MM.1S (cell line): ENCODE results near the gene TMEM235.

ENCODE experiments used
- EZH2 ChIP-seq: fragments of 300-600 bp; sonication (generic); optimal IDR thresholded peaks from 2 replicates; pipeline ENCODE3; 2017; ENCODE audit warnings: low read depth, mild to moderate bottlenecking, antibody characterized with exemption, low read length, mixed read lengths
- EZH2phosphoT487 ChIP-seq: fragments of 300-600 bp; sonication (generic); IDR thresholded peaks from 2 replicates; pipeline ENCODE4 v1.6.1; 2018; ENCODE audit warnings: antibody characterized with exemption, low read length
- TF ChIP-seq, protein P1 (sequence below): fragments of 300-600 bp; sonication (generic); IDR thresholded peaks from 2 replicates; pipeline ENCODE4 v1.5.1; 2016; ENCODE audit warnings: antibody characterized with exemption, low read length, mixed read lengths

- TF ChIP-seq, protein P1, sequence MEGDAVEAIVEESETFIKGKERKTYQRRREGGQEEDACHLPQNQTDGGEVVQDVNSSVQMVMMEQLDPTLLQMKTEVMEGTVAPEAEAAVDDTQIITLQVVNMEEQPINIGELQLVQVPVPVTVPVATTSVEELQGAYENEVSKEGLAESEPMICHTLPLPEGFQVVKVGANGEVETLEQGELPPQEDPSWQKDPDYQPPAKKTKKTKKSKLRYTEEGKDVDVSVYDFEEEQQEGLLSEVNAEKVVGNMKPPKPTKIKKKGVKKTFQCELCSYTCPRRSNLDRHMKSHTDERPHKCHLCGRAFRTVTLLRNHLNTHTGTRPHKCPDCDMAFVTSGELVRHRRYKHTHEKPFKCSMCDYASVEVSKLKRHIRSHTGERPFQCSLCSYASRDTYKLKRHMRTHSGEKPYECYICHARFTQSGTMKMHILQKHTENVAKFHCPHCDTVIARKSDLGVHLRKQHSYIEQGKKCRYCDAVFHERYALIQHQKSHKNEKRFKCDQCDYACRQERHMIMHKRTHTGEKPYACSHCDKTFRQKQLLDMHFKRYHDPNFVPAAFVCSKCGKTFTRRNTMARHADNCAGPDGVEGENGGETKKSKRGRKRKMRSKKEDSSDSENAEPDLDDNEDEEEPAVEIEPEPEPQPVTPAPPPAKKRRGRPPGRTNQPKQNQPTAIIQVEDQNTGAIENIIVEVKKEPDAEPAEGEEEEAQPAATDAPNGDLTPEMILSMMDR: no peak
- no peak for TF ChIP-seq EZH2
- no peak for TF ChIP-seq EZH2phosphoT487
These were observed 9.4 kb downstream of the TMEM235 start for GRCh38 chr17:78240839-78241238.
